Anterior cingulate cortex (tissue), 58 donors: ENCODE data around the gene FRMD4A.
A peak's percentile ranks its signal among the peaks of the same experiment; 100 is the strongest.
"Not testable (repeated sequence)": the region's sequence is repeated elsewhere in the genome, so short reads cannot be mapped to it uniquely, and the experiment has no call there.

ENCODE experiments used
- DNase-seq, 58 donors: peaks; one replicate each; lab custom pipeline; 2025; lab: John Stamatoyannopoulos, UW

The FRMD4A gene

GRCh38 chr10:13722747-13723653, 607.7 kb downstream of the FRMD4A start:
- no peak for DNase-seq

- DNase-seq, result no peak
Observed at GRCh38 chr10:13721486-13721885, 609.2 kb downstream of the FRMD4A start.

- DNase-seq, result no peak
Observed at GRCh38 chr10:13720699-13721098, 610.0 kb downstream of the FRMD4A start.

GRCh38 chr10:13719425-13719824, 611.3 kb downstream of the FRMD4A start:
- no peak for DNase-seq

- DNase-seq, result no peak
Observed at GRCh38 chr10:13718820-13719219, 611.9 kb downstream of the FRMD4A start.

GRCh38 chr10:13717936-13718772, 612.6 kb downstream of the FRMD4A start:
- peak in 41 of 58 donors; percentile 6 to 73 (median 35) for DNase-seq

GRCh38 chr10:13717571-13717935, 613.2 kb downstream of the FRMD4A start:
- DNase-seq, result no peak

- peak in 5 of 58 donors; percentile 8 to 41 (median 18) for DNase-seq
Observed at GRCh38 chr10:13716081-13717071, 614.3 kb downstream of the FRMD4A start.

GRCh38 chr10:13715596-13715995, 615.1 kb downstream of the FRMD4A start:
- DNase-seq, result not testable (repeated sequence)

GRCh38 chr10:13715100-13715499, 615.6 kb downstream of the FRMD4A start:
- no peak for DNase-seq

- DNase-seq, result peak in 12 of 58 donors; percentile 9 to 40 (median 22)
Observed at GRCh38 chr10:13712837-13713581, 617.7 kb downstream of the FRMD4A start.

- no peak for DNase-seq
Observed at GRCh38 chr10:13712476-13712836, 618.3 kb downstream of the FRMD4A start.

GRCh38 chr10:13711291-13711690, 619.4 kb downstream of the FRMD4A start:
- DNase-seq, result peak in 1 of 58 donors; percentile 6

GRCh38 chr10:13709931-13710650, 620.6 kb downstream of the FRMD4A start:
- peak in 46 of 58 donors; percentile 14 to 82 (median 44) for DNase-seq

- no peak for DNase-seq
Observed at GRCh38 chr10:13708256-13708990, 622.3 kb downstream of the FRMD4A start.

GRCh38 chr10:13707156-13707881, 623.4 kb downstream of the FRMD4A start:
- peak in 56 of 58 donors; percentile 12 to 94 (median 70) for DNase-seq

GRCh38 chr10:13706604-13707003, 624.1 kb downstream of the FRMD4A start:
- no peak for DNase-seq
